Measurements from ENCODE around the gene VPS37B.

The VPS37B gene

DNA sequence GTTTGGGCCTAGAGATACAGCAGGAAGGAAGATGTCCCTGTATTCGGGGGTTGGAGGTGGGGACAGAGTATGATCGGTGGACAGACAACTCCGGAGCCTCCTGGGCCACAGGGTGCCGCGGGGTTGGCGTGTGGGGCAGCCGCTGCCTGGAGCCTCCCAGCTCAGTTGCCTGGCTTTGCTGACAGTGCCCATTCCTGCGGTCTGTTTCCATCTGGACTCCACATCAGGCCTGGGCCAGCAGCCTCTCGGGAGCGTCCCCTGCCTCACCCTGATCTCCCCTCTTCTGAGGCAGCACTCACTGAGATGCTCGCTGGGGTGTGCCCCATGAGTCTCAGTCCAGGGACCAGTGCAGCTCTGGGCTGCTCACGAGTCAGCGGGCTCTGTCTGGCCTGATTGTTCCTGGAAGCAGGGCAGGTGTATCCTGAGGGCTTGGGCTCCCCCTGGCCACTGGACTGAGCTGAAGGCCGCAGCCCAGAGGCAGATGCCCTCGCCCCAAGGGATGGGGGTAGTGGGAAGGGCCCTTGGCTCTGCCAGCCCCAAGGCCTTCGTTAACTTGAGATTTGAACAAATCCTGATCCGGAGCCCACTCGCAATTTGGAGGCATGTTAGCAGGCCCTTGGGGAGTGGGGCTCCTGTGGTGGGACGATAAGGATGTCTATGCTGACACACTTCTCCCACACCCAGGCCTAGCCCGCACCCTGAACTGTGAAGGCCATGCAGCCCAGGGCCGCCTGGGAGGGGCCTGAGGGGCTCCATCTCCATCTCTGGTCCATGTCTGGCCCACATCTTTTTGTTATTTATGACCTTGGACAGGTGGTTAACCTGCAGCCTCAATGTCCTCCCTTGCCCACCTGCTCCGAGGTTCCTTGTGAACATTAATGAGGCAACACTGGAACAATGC, 53.2 kb downstream of the VPS37B start:
- no peaks in the 10 kb centered on the region for H3K79me2 ChIP-seq (ENCODE audit: low read length)
- no peaks in the 10 kb centered on the region for H3K9me3 ChIP-seq (ENCODE audit: insufficient read depth, low read length)
- no peak overlapping the region for H3K4me3 ChIP-seq (ENCODE audit: low read length)
- H4K20me1 ChIP-seq (ENCODE audit: insufficient read depth, low read length), result no peaks in the 10 kb centered on the region
- H3K27ac ChIP-seq (ENCODE audit: low read length), result no peak overlapping the region
- no peaks in the 10 kb centered on the region for H3K4me1 ChIP-seq (ENCODE audit: low read length)
- peaks cover 9% of the 10 kb centered on the region for H3K27me3 ChIP-seq (ENCODE audit: low read depth, low read length)
- H3K4me2 ChIP-seq (ENCODE audit: low read length), result no peak overlapping the region
- H3K9ac ChIP-seq (ENCODE audit: low read length), result no peak overlapping the region
- TF ChIP-seq EZH2phosphoT487 (IDR thresholded peaks at IDR 0.05; ENCODE audit: low read depth) (no peak), CTCF (IDR thresholded peaks at IDR 0.05; ENCODE audit: low read depth, low read length) (no peak)
- no peaks in the 10 kb centered on the region for H3K36me3 ChIP-seq (replicated peaks; ENCODE audit: low read depth, low read length)
- H2AFZ ChIP-seq (ENCODE audit: low read depth, low read length), result no peak overlapping the region

DNA sequence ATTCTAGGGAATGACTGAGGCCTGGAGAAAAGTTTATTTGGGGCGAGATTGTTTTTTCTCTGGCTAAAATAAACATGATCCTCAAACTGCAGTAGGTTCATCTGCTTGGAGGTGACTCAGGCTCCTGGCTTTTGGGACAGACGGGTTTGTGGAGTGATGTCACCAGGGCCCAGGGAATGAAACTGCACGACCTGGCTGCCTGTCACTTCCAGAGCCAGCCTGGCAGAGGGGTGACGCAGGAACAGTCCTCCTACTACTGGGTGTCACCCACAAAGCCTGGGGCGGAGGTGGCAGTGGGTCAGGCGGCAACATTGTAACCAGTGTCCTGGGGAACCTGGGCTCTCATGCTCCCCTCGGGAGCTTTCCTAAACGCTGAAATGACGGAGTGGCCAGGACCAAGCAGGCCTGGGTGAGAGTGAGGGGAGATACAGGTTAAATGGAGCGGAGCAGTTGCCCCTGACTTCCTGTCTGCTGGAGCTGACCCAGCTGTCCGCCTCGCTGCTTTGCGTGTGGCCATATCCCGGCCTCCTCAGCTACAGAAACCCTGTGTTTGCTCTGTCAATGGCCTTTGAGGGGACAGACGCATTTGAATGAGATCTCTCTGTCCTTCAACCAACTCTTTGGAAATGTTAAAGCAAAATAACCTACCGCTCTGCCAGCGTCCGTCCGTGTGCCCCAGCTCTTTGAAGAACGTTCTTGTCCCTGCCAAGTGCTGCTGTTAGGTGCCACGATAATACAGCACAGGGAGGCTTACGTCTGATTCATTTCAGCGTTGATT, 54.2 kb downstream of the VPS37B start:
- peaks cover 20% of the 10 kb centered on the region for H3K27me3 ChIP-seq (ENCODE audit: low read depth, low read length)
- TF ChIP-seq EZH2phosphoT487 (IDR thresholded peaks at IDR 0.05; ENCODE audit: low read depth) (no peak), CTCF (IDR thresholded peaks at IDR 0.05; ENCODE audit: low read depth, low read length) (no peak)
- H3K4me1 ChIP-seq (ENCODE audit: low read length), result peaks cover 2% of the 10 kb centered on the region; the same call in 1 of the 2 replicates
- no peak overlapping the region for H2AFZ ChIP-seq (ENCODE audit: low read depth, low read length)
- H3K4me3 ChIP-seq (ENCODE audit: low read length), result no peak overlapping the region
- no peak overlapping the region for H3K27ac ChIP-seq (ENCODE audit: low read length)
- H3K9ac ChIP-seq (ENCODE audit: low read length), result no peak overlapping the region
- H3K4me2 ChIP-seq (ENCODE audit: low read length), result no peak overlapping the region
- H3K79me2 ChIP-seq (ENCODE audit: low read length), result no peaks in the 10 kb centered on the region
- H3K36me3 ChIP-seq (replicated peaks; ENCODE audit: low read depth, low read length), result no peaks in the 10 kb centered on the region
- no peaks in the 10 kb centered on the region for H3K9me3 ChIP-seq (ENCODE audit: insufficient read depth, low read length)
- no peaks in the 10 kb centered on the region for H4K20me1 ChIP-seq (ENCODE audit: insufficient read depth, low read length)

GRCh38 chr12:122840580-122841513, 55.1 kb downstream of the VPS37B start:
- Histone ChIP-seq H3K79me2 (ENCODE audit: low read length) (no peaks in the 10 kb centered on the region), H3K4me3 (ENCODE audit: low read length) (no peak overlapping the region), H2AFZ (ENCODE audit: low read depth, low read length) (no peak overlapping the region), H4K20me1 (ENCODE audit: insufficient read depth, low read length) (no peaks in the 10 kb centered on the region), H3K27ac (ENCODE audit: low read length) (no peak overlapping the region), H3K27me3 (ENCODE audit: low read depth, low read length) (peaks cover 28% of the 10 kb centered on the region), H3K9ac (ENCODE audit: low read length) (no peak overlapping the region), H3K36me3 (replicated peaks; ENCODE audit: low read depth, low read length) (no peaks in the 10 kb centered on the region), H3K4me2 (ENCODE audit: low read length) (no peak overlapping the region), H3K9me3 (ENCODE audit: insufficient read depth, low read length) (no peaks in the 10 kb centered on the region), H3K4me1 (ENCODE audit: low read length) (peaks cover 6% of the 10 kb centered on the region; the same call in 1 of the 2 replicates)
- TF ChIP-seq CTCF (IDR thresholded peaks at IDR 0.05; ENCODE audit: low read depth, low read length), result no peak
- TF ChIP-seq EZH2phosphoT487 (IDR thresholded peaks at IDR 0.05; ENCODE audit: low read depth), result no peak
